ENCODE data around the gene B3GLCT. TPM values are rescaled to one million over a fixed set of nuclear protein-coding genes. Genes with fewer than 3 reads are reported as not detected.

B3GLCT gene
- 13.0 and 13.4 TPM in 2 replicates for total RNA-seq

DNA sequence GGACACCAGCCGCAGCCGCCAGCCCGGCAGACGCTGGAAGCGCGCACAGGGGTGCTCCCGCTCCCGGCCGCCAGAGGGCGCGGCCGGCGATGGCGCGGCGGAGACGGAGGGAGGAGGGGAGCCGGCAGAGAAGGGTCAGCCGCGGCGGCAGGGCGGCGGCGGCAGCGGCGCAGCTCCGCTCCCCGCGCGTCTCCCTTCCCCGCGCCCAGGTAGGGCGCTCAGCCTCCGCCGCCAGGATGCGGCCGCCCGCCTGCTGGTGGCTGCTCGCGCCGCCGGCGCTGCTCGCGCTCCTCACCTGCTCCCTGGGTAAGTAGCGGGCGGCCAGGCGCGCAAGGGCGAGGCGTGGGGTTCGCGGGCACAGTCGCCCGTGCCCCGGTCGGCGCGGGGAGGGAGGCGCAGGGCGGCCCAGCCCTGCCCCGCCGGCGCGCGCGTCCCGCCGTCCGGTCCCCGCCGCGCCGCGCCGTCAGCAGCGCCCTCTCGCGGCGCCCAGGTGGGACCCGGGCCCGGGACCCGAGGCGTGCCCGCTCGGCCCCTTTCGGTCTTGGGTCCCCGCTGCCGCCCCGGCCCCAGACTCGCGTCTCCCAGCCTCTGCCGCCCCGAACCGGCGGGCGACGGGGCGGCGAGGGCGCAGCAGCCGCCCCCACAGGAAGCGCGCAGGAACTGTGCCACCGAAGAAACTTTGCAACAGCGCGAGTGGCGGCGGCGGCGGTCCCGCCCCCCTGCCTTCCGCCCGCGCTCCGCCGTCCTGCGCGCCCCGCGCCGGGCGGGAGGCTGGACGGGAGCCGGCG lies at the start of gene B3GLCT:
Gene B3GLCT (plus strand): TSS at position 127 of the 788 bp plus-strand sequence. CDS start 110 bp downstream, at position 237.

GRCh38 chr13:31161557-31162150 lies 38.1 kb upstream of the B3GLCT start, which contains the start of gene HSPH1:
TSS of gene HSPH1 (minus strand) at chr13:31161904. CDS start at chr13:31161582, 322 bp downstream.

Other genes with a start within 250 kb of the B3GLCT start
- gene HSPH1, start 38.1 kb upstream of the B3GLCT start, total RNA-seq = 62.2 and 70.5 TPM in 2 replicates